SKM-1 treated with dmso at 0.1 percent for 144 hours (cell line): ENCODE data around the gene EZR.

ENCODE experiments used
- DNase-seq: peaks from one replicate; lab custom pipeline; 2025; ENCODE audit not compliant: unreplicated experiment; lab: John Stamatoyannopoulos, UW

Gene EZR

GRCh38 chr6:158737710-158738615 lies 81.2 kb downstream of the EZR start:
- DNase-seq, result peak; percentile 89

- DNase-seq, result no peak
These were observed 82.0 kb downstream of the EZR start for GRCh38 chr6:158737082-158737709.

- no peak for DNase-seq
These were observed 84.2 kb downstream of the EZR start for GRCh38 chr6:158735009-158735408.

- no peak for DNase-seq
These were observed 88.6 kb downstream of the EZR start for GRCh38 chr6:158730541-158730907.

- peak; percentile 85 for DNase-seq
These were observed 89.1 kb downstream of the EZR start for GRCh38 chr6:158729906-158730540.

- DNase-seq, result no peak
These were observed 93.5 kb downstream of the EZR start for GRCh38 chr6:158725704-158726103.

- no peak for DNase-seq
These were observed 96.9 kb downstream of the EZR start for GRCh38 chr6:158722176-158722729.

- DNase-seq, result peak; percentile 41
These were observed 100.6 kb downstream of the EZR start for GRCh38 chr6:158718461-158719046.

- DNase-seq, result no peak
These were observed 101.5 kb downstream of the EZR start for GRCh38 chr6:158717341-158718330.
